Heart right ventricle (tissue), 16 donors: ENCODE measurements around the gene MEGF9. TPM values are rescaled to one million over a fixed set of nuclear protein-coding genes. Genes with fewer than 3 reads are reported as not detected.

Experiments used
- ATAC-seq, 8 donors: fragments of 200-7000 bp; cut with Tn5 transposase; one replicate each; pipeline ENCODE4 v1.9.1; 2020; ENCODE audit warnings: mild to moderate bottlenecking in 8 of 8, moderate library complexity in 8 of 8, moderate number of reproducible peaks in 1 of 8
- DNase-seq, 2 donors: peaks; one replicate each; pipeline ENCODE4 v3.0.0-alpha.2; 2020
- H3K27ac ChIP-seq, 10 donors: fragments of 200-600 bp; sonication (generic) in 2 of 10; one replicate each; pipeline versions ENCODE4 v1.5.0 to v1.8.0; 2020 to 2022; ENCODE audit warnings: mild to moderate bottlenecking in 3 of 10
- H3K27me3 ChIP-seq, 7 donors: fragments of 200-600 bp; one replicate each; pipeline ENCODE4 v1.8.0; 2021 to 2022; ENCODE audit warnings: mild to moderate bottlenecking in 2 of 7
- H3K36me3 ChIP-seq, 9 donors: fragments of 200-600 bp; sonication (generic) in 1 of 9; one replicate each; pipeline versions ENCODE4 v1.5.0 to v1.8.0; 2020 to 2022; ENCODE audit warnings: mild to moderate bottlenecking in 2 of 9
- H3K4me1 ChIP-seq, 9 donors: fragments of 200-600 bp; sonication (generic) in 1 of 9; one replicate each; pipeline versions ENCODE4 v1.5.0 to v1.8.0; 2020 to 2022; ENCODE audit warnings: mild to moderate bottlenecking in 4 of 9
- H3K4me3 ChIP-seq, 10 donors: fragments of 200-600 bp; sonication (generic) in 2 of 10; one replicate each; pipeline versions ENCODE4 v1.5.0 to v1.8.0; 2020 to 2022; ENCODE audit warnings: mild to moderate bottlenecking in 7 of 10, moderate library complexity in 2 of 10
- H3K9me3 ChIP-seq, 11 donors: fragments of 200-600 bp in 10 of 11; sonication (generic) in 2 of 11; one replicate each; pipeline versions ENCODE4 v1.5.0 to v1.8.0; 2013 to 2022; ENCODE audit warnings: mild to moderate bottlenecking in 2 of 11, control low read depth in 1 of 11, moderate library complexity in 1 of 11
- WGBS, 2 donors: extraction: QIAGEN DNeasy Blood & Tissue Kit; methylation state at CpG; one replicate each; pipeline ENCODE4 v1.1.7; 2013; ENCODE audit warnings: inconsistent platforms in 1 of 2; 5-methylcytosine and 5-hydroxymethylcytosine counted together
- intact Hi-C, 10 donors: fragments of 100-400 bp; cut with DNase I; formaldehyde crosslinking; loops; one replicate each; pipeline versions ENCODE4 v1.11.1 to v1.14.2; 2022
- polyA plus RNA-seq, 2 donors: library from polyadenylated mRNA; stranded (reverse); fragments of 200-250 nt; gene quantifications; one replicate each; pipeline ENCODE4 v1.2.3, GENCODE V29; 2013
- total RNA-seq, 10 donors: library from RNA; stranded (reverse); fragmentation: NEBNext Ultra II Directional in 3 of 10; extraction: Animal tissue kit (Norgen Biotek cat#: 25700) in 3 of 10; gene quantifications; one replicate each; pipeline versions ENCODE4 v1.2.1 to v1.2.4, GENCODE V29; 2021 to 2023
- TF ChIP-seq, protein P1 (sequence below), 9 donors: fragments of 200-600 bp; sonication (generic) in 2 of 9; IDR thresholded peaks; one replicate each; pipeline versions ENCODE4 v1.5.0 to v1.8.0; 2021 to 2022; ENCODE audit warnings: antibody characterized with exemption in 9 of 9, mild to moderate bottlenecking in 5 of 9, moderate library complexity in 1 of 9
- donor health status: Arrhythmogenic right ventricular cardiomyopathy.
- donor health status: ischemic (EF 13 %, LVEDD 7.1; RV severe dilation, severe dysfunction).
- donor health status: healthy with polysubstance abuse.
- donor health status: DM: no; HTN: yes; CAD: no.
- donor health status: DM: no; HTN: no; CAD: no.
- donor health status: ischemic (EF 25% LVEDD 6.9; RV normal size, moderate dysfunction).
- donor health status: ischemic (EF 25% LVEDD 5.7; RV mildly dilated, moderate dysfunction).
- donor health status: healthy.
- donor health status: DM: yes; HTN: yes; CAD: no.
- donor health status: Ischemic cardiomyopathy.
- donor health status: ischemic (EF 35%, LVEDD 5.7; RV mildly dilated, moderate dysfunction).
- donor health status: nonischemic (EF 11% LVEDD 7.7; RV severe dilation, severe dysfunction).
- donor health status: DM: yes; HTN: yes; CAD: no.
- donor health status: PGD.
- donor health status: ischemic (EF 29% LVEDD 5.4; RV normal size, mild dysfunction).
- donor health status: nonischemic (EF 23%, LVEDD 6.1; RV moderate dilation, normal function).

MEGF9 gene
- total and polyA plus RNA-seq, 12 donors: 3.0 to 39.1 (median 8.5) TPM

DNA sequence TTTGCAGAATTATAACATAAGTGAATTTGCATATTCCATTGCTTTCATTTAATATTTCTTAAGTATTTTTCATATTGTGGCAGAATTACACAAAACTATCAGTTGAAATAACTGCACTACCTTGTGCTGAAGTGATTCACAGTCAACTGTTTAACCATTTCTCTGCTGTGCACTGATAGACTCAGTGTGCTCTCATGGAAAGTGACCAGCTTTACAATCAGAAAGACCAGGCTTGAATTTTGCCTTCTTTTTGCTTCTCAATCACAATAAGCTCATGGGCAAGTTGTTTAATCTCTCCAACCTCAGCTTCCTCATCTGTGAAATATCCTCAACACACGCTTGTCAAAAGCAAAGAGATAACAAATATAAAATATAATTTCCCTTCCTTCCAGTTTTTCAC lies 152.6 kb downstream of the MEGF9 start:
- TF ChIP-seq, protein P1, sequence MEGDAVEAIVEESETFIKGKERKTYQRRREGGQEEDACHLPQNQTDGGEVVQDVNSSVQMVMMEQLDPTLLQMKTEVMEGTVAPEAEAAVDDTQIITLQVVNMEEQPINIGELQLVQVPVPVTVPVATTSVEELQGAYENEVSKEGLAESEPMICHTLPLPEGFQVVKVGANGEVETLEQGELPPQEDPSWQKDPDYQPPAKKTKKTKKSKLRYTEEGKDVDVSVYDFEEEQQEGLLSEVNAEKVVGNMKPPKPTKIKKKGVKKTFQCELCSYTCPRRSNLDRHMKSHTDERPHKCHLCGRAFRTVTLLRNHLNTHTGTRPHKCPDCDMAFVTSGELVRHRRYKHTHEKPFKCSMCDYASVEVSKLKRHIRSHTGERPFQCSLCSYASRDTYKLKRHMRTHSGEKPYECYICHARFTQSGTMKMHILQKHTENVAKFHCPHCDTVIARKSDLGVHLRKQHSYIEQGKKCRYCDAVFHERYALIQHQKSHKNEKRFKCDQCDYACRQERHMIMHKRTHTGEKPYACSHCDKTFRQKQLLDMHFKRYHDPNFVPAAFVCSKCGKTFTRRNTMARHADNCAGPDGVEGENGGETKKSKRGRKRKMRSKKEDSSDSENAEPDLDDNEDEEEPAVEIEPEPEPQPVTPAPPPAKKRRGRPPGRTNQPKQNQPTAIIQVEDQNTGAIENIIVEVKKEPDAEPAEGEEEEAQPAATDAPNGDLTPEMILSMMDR (IDR thresholded peaks at IDR 0.05): no peak
- DNase-seq (no peak), ATAC-seq (no peak)
- H3K4me1 ChIP-seq: peaks cover 0 to 6% (median 0%) of the 10 kb centered on the region in 9 donors
- no peaks in the 10 kb centered on the region for H3K9me3 ChIP-seq
- no peaks in the 10 kb centered on the region for H3K27me3 ChIP-seq
- 98 to 100% methylated on average over 1 of the region's 1 CpG for WGBS, 2 donors
- peaks cover 0 to 71% (median 2%) of the 10 kb centered on the region in 9 donors for H3K36me3 ChIP-seq
- no peak overlapping the region for H3K27ac ChIP-seq
- no peak overlapping the region for H3K4me3 ChIP-seq
- intact Hi-C loops: no loop called here

DNA sequence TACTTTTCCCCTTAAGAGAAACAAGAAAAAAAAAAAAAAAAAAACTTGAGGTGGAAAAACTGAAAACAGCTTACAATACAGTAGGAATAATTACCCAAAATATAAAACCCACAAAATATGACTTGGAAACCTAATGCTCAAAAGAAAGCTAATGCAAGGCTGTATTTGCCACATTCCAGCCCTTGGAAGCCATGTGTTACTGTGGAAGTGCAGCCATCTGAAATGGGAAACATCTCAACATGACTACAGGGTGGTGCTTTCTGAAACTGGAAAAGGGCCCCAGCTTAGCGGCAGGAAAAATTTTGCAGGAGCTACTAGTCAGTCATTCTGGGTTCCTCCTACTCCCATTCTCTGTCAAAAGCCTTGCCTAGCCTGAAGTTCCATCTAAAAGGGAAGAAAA lies 154.7 kb downstream of the MEGF9 start:
- DNase-seq (no peak), ATAC-seq (no peak)
- H3K27me3 ChIP-seq: no peaks in the 10 kb centered on the region
- peaks cover 0 to 16% (median 0%) of the 10 kb centered on the region in 9 donors for H3K4me1 ChIP-seq
- TF ChIP-seq, protein P1 (IDR thresholded peaks at IDR 0.05): no peak
- peaks cover 0 to 65% (median 0%) of the 10 kb centered on the region in 9 donors for H3K36me3 ChIP-seq
- WGBS, 2 donors: 92 to 98% methylated on average over 1 of the region's 1 CpG
- no peak overlapping the region for H3K4me3 ChIP-seq
- no peaks in the 10 kb centered on the region for H3K9me3 ChIP-seq
- intact Hi-C loops: no loop called here
- H3K27ac ChIP-seq: no peak overlapping the region

DNA sequence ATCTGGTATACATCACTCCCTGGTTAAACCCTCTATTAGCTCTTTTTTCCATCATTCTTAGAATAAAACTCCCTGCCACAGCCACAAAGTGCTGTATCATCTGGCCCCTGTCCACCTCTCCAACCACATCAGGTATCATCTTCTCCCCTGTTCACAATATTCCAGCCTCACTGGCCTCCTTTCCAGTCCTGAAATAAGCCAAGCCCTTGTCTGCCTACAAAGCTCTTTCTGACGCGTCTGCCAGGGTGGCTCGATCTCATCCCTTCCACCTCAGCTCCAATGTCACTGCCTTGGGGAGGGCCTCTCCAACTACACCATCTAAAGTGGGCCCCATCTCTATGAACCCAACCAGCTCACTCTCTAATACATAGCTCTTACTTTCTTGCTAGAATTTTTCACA lies 155.8 kb downstream of the MEGF9 start:
- H3K4me1 ChIP-seq: peaks cover 0 to 16% (median 0%) of the 10 kb centered on the region in 9 donors
- H3K27me3 ChIP-seq: no peaks in the 10 kb centered on the region
- no peak for DNase-seq
- ATAC-seq: no peak
- TF ChIP-seq, protein P1 (IDR thresholded peaks at IDR 0.05): no peak
- intact Hi-C loops: no loop called here
- H3K4me3 ChIP-seq: no peak overlapping the region
- H3K36me3 ChIP-seq: peaks cover 0 to 62% (median 0%) of the 10 kb centered on the region in 9 donors
- 97 to 98% methylated on average over 3 of the region's 3 CpGs for WGBS, 2 donors
- no peaks in the 10 kb centered on the region for H3K9me3 ChIP-seq
- H3K27ac ChIP-seq: no peak overlapping the region

DNA sequence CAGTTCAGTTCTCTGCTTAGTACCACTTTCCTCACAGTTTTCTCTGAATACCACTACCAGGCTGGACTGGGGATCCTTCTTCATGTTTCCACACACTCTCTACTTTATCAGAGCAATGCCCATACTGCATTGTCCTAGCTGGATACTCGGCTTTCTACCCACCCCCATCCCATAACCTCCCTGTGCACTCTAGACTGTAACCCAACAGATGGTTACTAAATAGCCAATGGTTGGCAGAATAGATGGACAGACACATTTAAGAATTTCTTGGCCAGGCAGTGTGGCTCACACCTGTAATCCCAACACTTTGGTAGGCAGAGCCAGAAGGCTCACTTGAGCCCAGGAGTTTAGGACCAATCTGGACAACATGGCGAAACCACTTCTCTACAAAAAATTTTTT lies 157.1 kb downstream of the MEGF9 start:
- intact Hi-C loops: no loop called here
- Histone ChIP-seq H3K36me3 (peaks cover 0 to 64% (median 0%) of the 10 kb centered on the region in 9 donors), H3K4me3 (no peak overlapping the region), H3K4me1 (peaks cover 0 to 14% (median 0%) of the 10 kb centered on the region in 9 donors), H3K27me3 (no peaks in the 10 kb centered on the region), H3K9me3 (no peaks in the 10 kb centered on the region), H3K27ac (no peak overlapping the region)
- no peak for DNase-seq
- 43 to 47% methylated on average over 2 of the region's 2 CpGs for WGBS, 2 donors
- ATAC-seq: no peak
- TF ChIP-seq, protein P1 (IDR thresholded peaks at IDR 0.05): no peak
